ENCODE results near the gene TRPM3.

GRCh38 chr9:71122421-71122820 lies 1.0 kb upstream of the TRPM3 start:
- TF ChIP-seq CTCF (IDR thresholded peaks at IDR 0.05; ENCODE audit: low read depth, low read length, missing input control) (no peak), ZBTB33 (IDR thresholded peaks at IDR 0.05) (no peak), JUND (IDR thresholded peaks at IDR 0.05) (no peak), SP1 (IDR thresholded peaks at IDR 0.05) (no peak), RXRA (IDR thresholded peaks at IDR 0.05) (no peak), REST (IDR thresholded peaks at IDR 0.05) (no peak), YY1 (IDR thresholded peaks at IDR 0.05) (no peak), TAF1 (conservative IDR thresholded peaks at IDR 0.05) (no peak), FOXA1 (IDR thresholded peaks at IDR 0.05) (no peak), MAX (IDR thresholded peaks at IDR 0.05) (no peak), HNF4G (IDR thresholded peaks at IDR 0.05) (no peak)

All from liver (tissue), 3 donors.